ENCODE results near the gene FAAP20. TPM values are rescaled to one million over a fixed set of nuclear protein-coding genes. Genes with fewer than 3 reads are reported as not detected.

The FAAP20 gene
- total and polyA plus RNA-seq, 10 of the 15 experiments (the other 5 are each of a cell fraction or from before 2014, with no cell fraction given) = 0.79 to 91.8 (median 20.9) TPM

DNA sequence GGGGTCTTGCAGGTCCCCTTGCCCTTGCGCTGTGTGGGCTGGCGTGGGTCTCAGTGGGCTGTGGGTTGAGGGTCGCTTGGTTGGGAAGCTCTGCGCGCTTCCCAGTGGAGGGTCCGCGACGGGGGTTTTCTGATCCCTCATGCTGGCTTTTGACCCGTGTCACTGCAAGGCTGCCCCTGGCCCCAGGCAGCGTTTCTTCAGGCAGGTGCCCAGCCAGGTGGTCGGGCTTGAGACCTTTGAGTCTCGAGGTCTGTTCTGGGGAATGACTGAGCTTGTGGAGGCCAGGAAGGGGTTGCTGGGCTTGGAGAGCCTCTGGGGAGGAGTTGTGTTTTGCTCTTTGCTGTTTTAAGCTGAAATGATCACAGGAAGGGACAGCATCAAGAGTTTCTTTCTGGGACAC lies 38.9 kb upstream of the FAAP20 start (continued):
- TF ChIP-seq, protein P1, sequence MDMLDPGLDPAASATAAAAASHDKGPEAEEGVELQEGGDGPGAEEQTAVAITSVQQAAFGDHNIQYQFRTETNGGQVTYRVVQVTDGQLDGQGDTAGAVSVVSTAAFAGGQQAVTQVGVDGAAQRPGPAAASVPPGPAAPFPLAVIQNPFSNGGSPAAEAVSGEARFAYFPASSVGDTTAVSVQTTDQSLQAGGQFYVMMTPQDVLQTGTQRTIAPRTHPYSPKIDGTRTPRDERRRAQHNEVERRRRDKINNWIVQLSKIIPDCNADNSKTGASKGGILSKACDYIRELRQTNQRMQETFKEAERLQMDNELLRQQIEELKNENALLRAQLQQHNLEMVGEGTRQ (IDR thresholded peaks at IDR 0.05; ENCODE audit: borderline replicate concordance, low read depth, low read length) = no peak
- TF ChIP-seq SUZ12 (IDR thresholded peaks at IDR 0.05; ENCODE audit: unreplicated experiment) (no peak), BCLAF1 (IDR thresholded peaks at IDR 0.05) (no peak), SRF (IDR thresholded peaks at IDR 0.05; ENCODE audit: low read depth in 2 of 2, low read length in 2 of 2) (no peak)

DNA sequence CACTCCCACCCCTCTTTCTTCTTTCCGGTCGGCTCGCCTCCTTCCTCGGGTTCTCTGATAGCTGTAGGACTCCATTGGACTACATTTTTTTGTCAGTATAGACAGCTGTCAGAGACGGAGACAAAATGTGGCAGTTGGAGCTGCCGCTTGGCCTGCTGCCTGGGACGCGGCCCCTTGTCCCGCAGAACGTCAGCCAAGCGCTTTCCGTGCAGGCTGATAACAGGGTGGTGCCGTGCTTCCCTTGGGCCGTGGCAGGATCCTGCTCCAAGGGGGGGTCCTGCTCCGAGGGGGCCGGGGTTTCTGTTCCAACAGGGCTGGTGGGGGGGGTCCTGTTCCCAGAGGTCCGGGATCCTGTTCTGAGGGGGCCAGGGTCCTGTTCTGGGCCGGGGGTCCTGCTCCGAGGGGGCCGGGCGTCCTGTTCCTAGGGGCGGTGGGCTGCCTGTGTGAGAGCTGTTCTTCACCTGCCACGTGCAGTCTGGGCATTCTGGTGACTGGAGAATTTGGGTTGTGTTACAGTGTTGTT lies 38.4 kb upstream of the FAAP20 start:
- H3K9me3 ChIP-seq (replicated peaks; ENCODE audit: control insufficient read depth, insufficient read depth, low read length) = no peaks in the 10 kb centered on the region
- 80% methylated on average over 23 of the region's 23 CpGs for WGBS (ENCODE audit: insufficient coverage, insufficient replicate concordance, low lambda C conversion rate, missing lambda C conversion rate)
- in situ Hi-C loops (cut with MboI) = no loop called here
- POLR2A ChIA-PET = no interaction called here
- H3K4me3 ChIP-seq = no peak overlapping the region; the same call in 1 of the 2 replicates
- DNase-seq (ENCODE audit: low read depth, low spot score) (no peak), FAIRE-seq (no peak), ATAC-seq (no peak)
- TF ChIP-seq CREM (IDR thresholded peaks at IDR 0.05; ENCODE audit: low read depth) = no peak
- TF ChIP-seq, protein P2, sequence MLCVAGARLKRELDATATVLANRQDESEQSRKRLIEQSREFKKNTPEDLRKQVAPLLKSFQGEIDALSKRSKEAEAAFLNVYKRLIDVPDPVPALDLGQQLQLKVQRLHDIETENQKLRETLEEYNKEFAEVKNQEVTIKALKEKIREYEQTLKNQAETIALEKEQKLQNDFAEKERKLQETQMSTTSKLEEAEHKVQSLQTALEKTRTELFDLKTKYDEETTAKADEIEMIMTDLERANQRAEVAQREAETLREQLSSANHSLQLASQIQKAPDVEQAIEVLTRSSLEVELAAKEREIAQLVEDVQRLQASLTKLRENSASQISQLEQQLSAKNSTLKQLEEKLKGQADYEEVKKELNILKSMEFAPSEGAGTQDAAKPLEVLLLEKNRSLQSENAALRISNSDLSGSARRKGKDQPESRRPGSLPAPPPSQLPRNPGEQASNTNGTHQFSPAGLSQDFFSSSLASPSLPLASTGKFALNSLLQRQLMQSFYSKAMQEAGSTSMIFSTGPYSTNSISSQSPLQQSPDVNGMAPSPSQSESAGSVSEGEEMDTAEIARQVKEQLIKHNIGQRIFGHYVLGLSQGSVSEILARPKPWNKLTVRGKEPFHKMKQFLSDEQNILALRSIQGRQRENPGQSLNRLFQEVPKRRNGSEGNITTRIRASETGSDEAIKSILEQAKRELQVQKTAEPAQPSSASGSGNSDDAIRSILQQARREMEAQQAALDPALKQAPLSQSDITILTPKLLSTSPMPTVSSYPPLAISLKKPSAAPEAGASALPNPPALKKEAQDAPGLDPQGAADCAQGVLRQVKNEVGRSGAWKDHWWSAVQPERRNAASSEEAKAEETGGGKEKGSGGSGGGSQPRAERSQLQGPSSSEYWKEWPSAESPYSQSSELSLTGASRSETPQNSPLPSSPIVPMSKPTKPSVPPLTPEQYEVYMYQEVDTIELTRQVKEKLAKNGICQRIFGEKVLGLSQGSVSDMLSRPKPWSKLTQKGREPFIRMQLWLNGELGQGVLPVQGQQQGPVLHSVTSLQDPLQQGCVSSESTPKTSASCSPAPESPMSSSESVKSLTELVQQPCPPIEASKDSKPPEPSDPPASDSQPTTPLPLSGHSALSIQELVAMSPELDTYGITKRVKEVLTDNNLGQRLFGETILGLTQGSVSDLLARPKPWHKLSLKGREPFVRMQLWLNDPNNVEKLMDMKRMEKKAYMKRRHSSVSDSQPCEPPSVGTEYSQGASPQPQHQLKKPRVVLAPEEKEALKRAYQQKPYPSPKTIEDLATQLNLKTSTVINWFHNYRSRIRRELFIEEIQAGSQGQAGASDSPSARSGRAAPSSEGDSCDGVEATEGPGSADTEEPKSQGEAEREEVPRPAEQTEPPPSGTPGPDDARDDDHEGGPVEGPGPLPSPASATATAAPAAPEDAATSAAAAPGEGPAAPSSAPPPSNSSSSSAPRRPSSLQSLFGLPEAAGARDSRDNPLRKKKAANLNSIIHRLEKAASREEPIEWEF (IDR thresholded peaks at IDR 0.05; ENCODE audit: insufficient replicate concordance, low read depth, low read length) = no peak
- TF ChIP-seq NBN (IDR thresholded peaks at IDR 0.05) = no peak
- TF ChIP-seq, protein P3, sequence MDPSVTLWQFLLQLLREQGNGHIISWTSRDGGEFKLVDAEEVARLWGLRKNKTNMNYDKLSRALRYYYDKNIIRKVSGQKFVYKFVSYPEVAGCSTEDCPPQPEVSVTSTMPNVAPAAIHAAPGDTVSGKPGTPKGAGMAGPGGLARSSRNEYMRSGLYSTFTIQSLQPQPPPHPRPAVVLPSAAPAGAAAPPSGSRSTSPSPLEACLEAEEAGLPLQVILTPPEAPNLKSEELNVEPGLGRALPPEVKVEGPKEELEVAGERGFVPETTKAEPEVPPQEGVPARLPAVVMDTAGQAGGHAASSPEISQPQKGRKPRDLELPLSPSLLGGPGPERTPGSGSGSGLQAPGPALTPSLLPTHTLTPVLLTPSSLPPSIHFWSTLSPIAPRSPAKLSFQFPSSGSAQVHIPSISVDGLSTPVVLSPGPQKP (IDR thresholded peaks at IDR 0.05; ENCODE audit: low read depth, low read length) = no peak
- no peak for TF ChIP-seq BHLHE40 (IDR thresholded peaks at IDR 0.05; ENCODE audit: borderline replicate concordance in 1 of 2, low read depth in 2 of 2, low read length in 1 of 2)
- no peak for TF ChIP-seq CHD4 (IDR thresholded peaks at IDR 0.05)
- H3K27ac ChIP-seq (ENCODE audit: control insufficient read depth, insufficient read depth) = no peak overlapping the region
- SMC1A ChIA-PET (ENCODE audit: uncharacterized antibody, unreplicated experiment) = interaction anchor here (0.8 to 1.6 kb wide), 2 partner anchors 13 to 38 kb away, joined by 3 to 4 read pairs; partner anchors contain the start of gene FAAP20
- RAD21 ChIA-PET (ENCODE audit: unreplicated experiment) = interaction anchor here (3.0 kb wide), 1 partner anchor 67 kb away, joined by 13 read pairs; no protein-coding TSS in a partner anchor
- no peak overlapping the region for H3K9ac ChIP-seq (ENCODE audit: control insufficient read depth, insufficient read depth, low read length)
- 0 out of 2 replicates have a peak, but pooled peaks cover 8% of the 10 kb centered on the region for H4K20me1 ChIP-seq (ENCODE audit: control insufficient read depth, insufficient read depth)
- no TSS peak for BruUV-seq (replicated peaks)
- CTCF ChIA-PET = interaction anchor here (1.0 kb wide), 1 partner anchor 146 kb away, joined by 3 read pairs; no protein-coding TSS in a partner anchor
- H3K4me1 ChIP-seq (ENCODE audit: control insufficient read depth, insufficient read depth, low read length) = peaks cover 34% of the 10 kb centered on the region
- H3K27me3 ChIP-seq (replicated peaks in 1 of 2; ENCODE audit: control insufficient read depth in 2 of 2, insufficient read depth in 2 of 2, low read length in 1 of 2) = no peaks in the 10 kb centered on the region
- H2AFZ ChIP-seq (ENCODE audit: control insufficient read depth, low read depth, low read length) = no peak overlapping the region
- peaks cover 72% of the 10 kb centered on the region for H3K79me2 ChIP-seq (ENCODE audit: control insufficient read depth, insufficient read depth, low read length)
- H3K4me2 ChIP-seq (ENCODE audit: control insufficient read depth, insufficient read depth) = peak overlapping the region; percentile 97
- H3K36me3 ChIP-seq (ENCODE audit: control insufficient read depth in 2 of 2, insufficient read depth in 2 of 2, low read length in 1 of 2) = peaks cover 0 to 2% of the 10 kb centered on the region in 2 experiments; a peak in 2 of 4 replicates
- intact Hi-C loops (cut with micrococcal nuclease; ENCODE audit: unreplicated experiment) = loop anchor here (10.0 kb wide), 1 partner anchor 62 kb away; no protein-coding TSS in a partner anchor

Data from GM12878 (cell line).